AG04450 (cell line): ENCODE results near the gene CHPF. TPM values are rescaled to one million over a fixed set of nuclear protein-coding genes. Genes with fewer than 3 reads are reported as not detected.

Source experiments
- CTCF ChIA-PET: fragments of 300-600, 350-600 bp; formaldehyde crosslinking; extraction: SDS; loops from one replicate; lab custom pipeline; 2022; ENCODE audit warnings: antibody characterized with exemption, inconsistent platforms; lab: Charles Lee
- POLR2A ChIA-PET: fragments of 350-600 bp; formaldehyde crosslinking; extraction: SDS; loops from one replicate; lab custom pipeline; 2021; ENCODE audit warnings: antibody characterized with exemption, inconsistent platforms; lab: Yijun Ruan, JAX
- DNase-seq: peaks from one replicate; pipeline ENCODE4 v3.0.0-alpha.2; 2011; ENCODE audit warnings: low read depth, low spot score
- H3K27ac ChIP-seq: one replicate; pipeline ENCODE4 v1.5.1; 2012; ENCODE audit warnings: low read depth, low read length, control low read depth
- H3K27me3 ChIP-seq: one replicate; pipeline ENCODE4 v1.6.0; 2012; ENCODE audit warnings: low read length; ENCODE audit not compliant: control insufficient read depth, insufficient read depth
- H3K4me3 ChIP-seq: 2 replicates; pipeline ENCODE4 v1.5.1; 2011; ENCODE audit warnings: mild to moderate bottlenecking, low read depth, low read length, control low read depth
- H3K9me3 ChIP-seq: 2 replicates; pipeline ENCODE4 v1.5.1; 2012; ENCODE audit warnings: low read length; ENCODE audit not compliant: control insufficient read depth, insufficient read depth
- polyA plus RNA-seq: library from polyadenylated mRNA; depleted of rRNA; stranded (reverse); fragments of >200 nt; gene quantifications from 2 replicates; pipeline ENCODE4 v1.2.3, GENCODE V29; 2011
- TF ChIP-seq, protein P1 (sequence below): IDR thresholded peaks from 2 replicates; pipeline ENCODE4 v1.5.1; 2011; ENCODE audit warnings: low read depth, low read length, control low read depth, inconsistent platforms

The CHPF gene
- polyA plus RNA-seq, 1 experiment: 24.4 TPM

DNA sequence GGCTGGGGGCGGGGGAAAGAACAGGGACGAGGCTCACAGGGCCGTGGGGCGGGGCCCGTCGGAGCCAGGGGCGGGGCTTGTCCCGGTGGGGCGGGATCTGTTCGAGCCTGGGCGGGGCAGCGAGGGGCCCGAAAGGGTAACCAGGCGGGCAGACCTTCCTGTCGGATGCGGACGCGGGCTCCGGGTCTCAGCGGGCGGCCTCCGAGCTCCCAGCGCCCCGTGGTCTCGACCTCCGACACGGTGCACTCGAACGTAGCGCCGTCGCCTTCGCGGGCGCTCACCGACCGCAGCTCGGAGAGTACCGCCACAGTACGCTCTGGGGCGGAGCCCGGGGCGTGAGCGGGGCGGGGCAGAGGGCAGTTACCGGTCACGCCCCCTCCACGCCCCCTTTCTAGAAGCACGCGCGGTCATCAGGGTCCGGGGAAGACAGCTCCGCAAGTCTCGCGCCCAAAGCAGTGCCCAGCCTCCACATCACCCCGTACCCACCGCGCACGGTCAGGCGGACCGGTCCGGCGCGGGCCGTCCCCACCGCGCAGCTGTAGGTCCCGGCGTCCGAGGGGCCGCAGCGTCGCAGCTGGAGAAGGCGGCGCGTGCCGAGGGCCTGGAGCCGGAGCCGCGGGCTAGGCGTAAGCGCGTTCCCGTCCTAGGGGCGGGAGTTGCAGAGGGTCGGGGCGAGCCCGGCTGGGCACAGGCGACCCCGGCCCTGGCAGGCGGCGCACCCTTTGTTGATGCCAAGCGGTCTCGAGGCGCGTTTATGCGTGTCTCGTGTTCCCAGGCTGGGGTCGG is 9.0 kb upstream of the CHPF start:
- CTCF ChIA-PET: interaction anchor here (1.6 to 2.4 kb wide), 3 partner anchors 8 to 150 kb away, joined by 4 to 17 read pairs (median 5); no protein-coding TSS in a partner anchor
- Histone ChIP-seq H3K27me3 (peaks cover 4% of the 10 kb centered on the region), H3K9me3 (no peaks in the 10 kb centered on the region; the same call in 1 of the 2 replicates), H3K4me3 (peak overlapping the region; percentile 69), H3K27ac (no peak overlapping the region)
- POLR2A ChIA-PET: interaction anchor here (0.6 to 1.6 kb wide), 5 partner anchors 8 to 19 kb away, joined by 3 to 7 read pairs (median 3); partner anchors contain the start of genes CHPF, OBSL1 and TMEM198
- TF ChIP-seq, protein P1, sequence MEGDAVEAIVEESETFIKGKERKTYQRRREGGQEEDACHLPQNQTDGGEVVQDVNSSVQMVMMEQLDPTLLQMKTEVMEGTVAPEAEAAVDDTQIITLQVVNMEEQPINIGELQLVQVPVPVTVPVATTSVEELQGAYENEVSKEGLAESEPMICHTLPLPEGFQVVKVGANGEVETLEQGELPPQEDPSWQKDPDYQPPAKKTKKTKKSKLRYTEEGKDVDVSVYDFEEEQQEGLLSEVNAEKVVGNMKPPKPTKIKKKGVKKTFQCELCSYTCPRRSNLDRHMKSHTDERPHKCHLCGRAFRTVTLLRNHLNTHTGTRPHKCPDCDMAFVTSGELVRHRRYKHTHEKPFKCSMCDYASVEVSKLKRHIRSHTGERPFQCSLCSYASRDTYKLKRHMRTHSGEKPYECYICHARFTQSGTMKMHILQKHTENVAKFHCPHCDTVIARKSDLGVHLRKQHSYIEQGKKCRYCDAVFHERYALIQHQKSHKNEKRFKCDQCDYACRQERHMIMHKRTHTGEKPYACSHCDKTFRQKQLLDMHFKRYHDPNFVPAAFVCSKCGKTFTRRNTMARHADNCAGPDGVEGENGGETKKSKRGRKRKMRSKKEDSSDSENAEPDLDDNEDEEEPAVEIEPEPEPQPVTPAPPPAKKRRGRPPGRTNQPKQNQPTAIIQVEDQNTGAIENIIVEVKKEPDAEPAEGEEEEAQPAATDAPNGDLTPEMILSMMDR: no peak
- DNase-seq: peak; percentile 37

DNA sequence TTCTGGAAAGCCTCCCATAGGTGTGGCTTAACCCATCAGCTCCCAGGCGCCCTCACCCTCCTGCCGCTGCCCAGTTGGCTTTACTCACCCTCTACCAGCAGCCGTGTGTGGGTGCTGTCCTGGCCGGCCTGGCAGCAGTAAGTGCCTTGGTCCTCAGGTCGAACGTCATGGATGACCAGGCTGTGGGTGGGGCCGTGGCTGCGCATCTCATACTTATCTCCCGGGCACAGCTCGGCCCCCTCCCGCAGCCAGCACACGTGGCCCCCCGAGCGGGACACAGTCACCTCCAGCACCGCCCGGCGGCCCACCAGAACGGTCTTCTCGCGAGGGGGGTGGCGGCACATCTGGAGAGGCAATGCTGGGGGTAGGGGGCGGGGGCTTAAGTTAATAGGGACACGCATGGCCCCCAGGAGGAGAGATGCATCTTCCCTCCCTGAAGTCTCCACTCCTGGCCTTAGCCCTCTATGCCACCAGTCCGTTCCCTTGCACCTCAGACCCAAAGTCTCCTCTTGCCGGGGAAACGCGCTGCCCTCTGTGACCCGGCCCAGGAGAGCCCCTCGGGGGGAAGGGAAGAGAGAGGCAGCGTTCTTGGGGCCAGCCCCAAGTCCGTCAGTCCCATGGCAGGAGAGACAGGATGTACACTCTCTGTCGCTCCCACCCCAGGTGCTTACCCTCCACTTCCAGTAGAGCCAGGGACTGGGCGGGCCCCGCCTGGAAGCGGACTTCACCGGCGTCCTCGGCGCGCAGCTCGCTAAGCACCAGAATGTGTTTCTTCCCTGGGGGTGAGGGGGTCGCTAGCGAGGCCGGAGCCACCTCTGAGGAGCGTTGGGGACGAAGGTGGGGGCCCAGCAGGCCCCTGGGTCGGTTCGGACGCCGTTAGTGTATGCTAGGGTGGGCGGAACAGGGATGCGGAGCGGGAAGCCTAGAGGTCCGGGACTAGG is 8.1 kb upstream of the CHPF start:
- CTCF ChIA-PET: interaction anchor here (0.6 to 2.4 kb wide), 3 partner anchors 9 to 149 kb away, joined by 4 to 17 read pairs (median 4); no protein-coding TSS in a partner anchor
- Histone ChIP-seq H3K27ac (no peak overlapping the region), H3K4me3 (peak overlapping the region; percentile 69), H3K27me3 (peaks cover 4% of the 10 kb centered on the region), H3K9me3 (no peaks in the 10 kb centered on the region; the same call in 1 of the 2 replicates)
- POLR2A ChIA-PET: interaction anchor here (0.6 to 1.6 kb wide), 7 partner anchors 8 to 1930 kb away, joined by 3 to 7 read pairs (median 3); partner anchors contain the start of genes CHPF, OBSL1 and TMEM198
- DNase-seq: no peak
- TF ChIP-seq, protein P1: no peak

DNA sequence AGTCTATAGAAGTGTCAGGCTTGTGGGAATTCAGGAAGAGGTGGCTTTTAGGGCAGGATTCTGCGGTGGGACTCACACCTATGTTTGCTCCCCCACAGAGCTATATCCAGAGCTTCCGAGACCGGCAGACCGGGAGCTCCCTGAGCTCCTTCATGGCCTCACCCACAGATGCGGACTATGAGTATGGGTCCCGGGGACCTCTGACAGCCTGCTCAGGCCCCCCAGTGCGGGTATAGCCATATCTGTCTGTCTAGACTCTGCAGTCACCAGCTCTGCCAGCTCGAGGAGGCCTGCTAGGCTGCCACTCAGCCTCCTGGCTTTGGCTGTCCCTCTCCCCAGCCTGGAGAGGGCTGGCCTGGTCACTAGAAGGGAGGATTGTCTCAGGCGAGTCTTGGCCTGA is 6.0 kb upstream of the CHPF start:
- H3K9me3 ChIP-seq: no peaks in the 10 kb centered on the region; the same call in 1 of the 2 replicates
- TF ChIP-seq, protein P1: no peak
- H3K27ac ChIP-seq: no peak overlapping the region
- CTCF ChIA-PET: interaction anchor here (0.5 to 2.8 kb wide), 3 partner anchors 11 to 90 kb away, joined by 3 to 18 read pairs (median 4); no protein-coding TSS in a partner anchor
- peaks cover 4% of the 10 kb centered on the region for H3K27me3 ChIP-seq
- H3K4me3 ChIP-seq: no peak overlapping the region
- POLR2A ChIA-PET: interaction anchor here (0.6 kb wide), 1 partner anchor 663 kb away, joined by 3 read pairs; no protein-coding TSS in a partner anchor
- DNase-seq: no peak

DNA sequence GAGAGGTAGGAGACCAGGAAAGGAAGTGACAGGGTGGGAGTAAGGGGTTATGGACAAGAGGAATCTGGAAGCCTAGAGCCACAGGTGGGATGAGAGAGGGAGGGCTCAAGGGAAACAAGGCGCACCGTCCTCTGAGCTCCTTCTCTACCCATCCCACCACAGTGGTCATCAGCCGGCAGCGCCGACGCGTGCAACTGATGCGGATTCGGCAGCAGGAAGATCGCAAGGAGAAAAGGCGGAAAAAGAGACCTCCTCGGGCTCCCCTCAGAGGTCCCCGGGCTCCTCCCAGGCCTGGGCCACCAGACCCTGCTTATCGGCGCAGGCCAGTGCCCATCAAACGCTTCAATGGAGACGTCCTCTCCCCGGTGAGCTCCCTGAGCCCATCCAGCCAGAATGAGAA is 5.4 kb upstream of the CHPF start:
- no peaks in the 10 kb centered on the region; the same call in 1 of the 2 replicates for H3K9me3 ChIP-seq
- TF ChIP-seq, protein P1: no peak
- no peak for DNase-seq
- ChIA-PET POLR2A (interaction anchor here (0.6 kb wide), 1 partner anchor 664 kb away, joined by 3 read pairs; no protein-coding TSS in a partner anchor), CTCF (interaction anchor here (0.5 to 2.8 kb wide), 4 partner anchors 11 to 91 kb away, joined by 3 to 18 read pairs (median 4); no protein-coding TSS in a partner anchor)
- no peak overlapping the region for H3K27ac ChIP-seq
- peaks cover 4% of the 10 kb centered on the region for H3K27me3 ChIP-seq
- H3K4me3 ChIP-seq: no peak overlapping the region
